Sigmoid colon (tissue), 7 donors: ENCODE data around the gene UMODL1. TPM values are rescaled to one million over a fixed set of nuclear protein-coding genes. Genes with fewer than 3 reads are reported as not detected.

Source experiments
- DNase-seq: peaks from one replicate; pipeline ENCODE4 v3.0.0-alpha.2; 2019
- H3K27ac ChIP-seq, 4 donors: fragments of 200-600 bp; sonication (generic); one replicate each; pipeline ENCODE4 v1.5.1; 2016 to 2019; ENCODE audit warnings: mild to moderate bottlenecking in 1 of 4
- H3K27me3 ChIP-seq, 3 donors: fragments of 200-600 bp; sonication (generic); one replicate each; pipeline ENCODE4 v1.5.1; 2019; ENCODE audit warnings: mild to moderate bottlenecking in 1 of 3
- H3K36me3 ChIP-seq, 4 donors: fragments of 200-600 bp; sonication (generic); one replicate each; pipeline ENCODE4 v1.5.1; 2016 to 2019
- H3K4me1 ChIP-seq, 4 donors: fragments of 200-600 bp; sonication (generic); one replicate each; pipeline ENCODE4 v1.5.1; 2017 to 2019
- H3K4me3 ChIP-seq, 4 donors: fragments of 200-600 bp; sonication (generic); one replicate each; pipeline ENCODE4 v1.5.1; 2017 to 2019; ENCODE audit warnings: mild to moderate bottlenecking in 2 of 4, moderate library complexity in 1 of 4
- H3K9me3 ChIP-seq, 4 donors: fragments of 200-600 bp in 3 of 4; sonication (generic) in 3 of 4; one replicate each; pipeline versions ENCODE4 v1.5.1 to v1.6.1; 2013 to 2019
- CTCF ChIP-seq, 4 experiments: fragments of 450-650 bp in 3 of 4; fragments of 200-600 bp in 1 of 4; IDR thresholded peaks; one replicate each; pipeline ENCODE4 v1.5.1; 2016 to 2019; ENCODE audit warnings: antibody characterized with exemption in 4 of 4, mild to moderate bottlenecking in 3 of 4, moderate library complexity in 2 of 4
- EP300 ChIP-seq, 4 donors: sonication (generic); formaldehyde crosslinking; IDR thresholded peaks; one replicate each; pipeline ENCODE4 v1.6.1; 2017; ENCODE audit warnings: antibody characterized with exemption in 4 of 4
- POLR2A ChIP-seq, 2 donors: fragments of 450-650 bp; IDR thresholded peaks; one replicate each; pipeline ENCODE4 v1.6.1; 2016; ENCODE audit warnings: antibody characterized with exemption in 2 of 2, mild to moderate bottlenecking in 2 of 2, moderate library complexity in 2 of 2
- POLR2AphosphoS5 ChIP-seq, 4 donors: sonication (generic); formaldehyde crosslinking; IDR thresholded peaks; one replicate each; pipeline ENCODE4 v1.6.1; 2017; ENCODE audit warnings: antibody characterized with exemption in 4 of 4
- WGBS, 2 donors: extraction: QIAGEN DNeasy Blood & Tissue Kit; methylation state at CpG; one replicate each; pipeline ENCODE4 v1.1.7; 2013; 5-methylcytosine and 5-hydroxymethylcytosine counted together
- intact Hi-C: fragments of 100-400 bp; cut with DNase I; formaldehyde crosslinking; loops from one replicate; pipeline ENCODE4 v1.15.1; 2023
- polyA plus RNA-seq, 3 donors: library from polyadenylated mRNA; stranded (reverse); fragments of 200-250 nt; gene quantifications; one replicate each; pipeline ENCODE4 v1.2.3, GENCODE V29; 2013
- total RNA-seq, 4 donors: library from RNA; depleted of rRNA; stranded (reverse); fragments of >200 nt; gene quantifications; one replicate each; pipeline ENCODE4 v1.1.0, GENCODE V29; 2016
- donor health status: healthy with polysubstance abuse.
- donor health status: Bipolar disorder and iron deficiency.
- donor health status: healthy.

UMODL1 gene
- total and polyA plus RNA-seq, 7 donors: 0.13 to 0.23 TPM; not detected in 5

GRCh38 chr21:42111811-42112210 lies 40.7 kb downstream of the UMODL1 start:
- Histone ChIP-seq H3K27ac (no peak overlapping the region), H3K4me1 (no peaks in the 10 kb centered on the region), H3K36me3 (no peaks in the 10 kb centered on the region), H3K9me3 (no peaks in the 10 kb centered on the region), H3K27me3 (peaks cover 0 to 9% (median 0%) of the 10 kb centered on the region in 3 donors), H3K4me3 (no peak overlapping the region)
- TF ChIP-seq POLR2AphosphoS5 (IDR thresholded peaks at IDR 0.05) (no peak), EP300 (IDR thresholded peaks at IDR 0.05) (no peak), POLR2A (IDR thresholded peaks at IDR 0.05) (no peak), CTCF (IDR thresholded peaks at IDR 0.05) (no peak)
- WGBS, 2 donors: 94% methylated on average over 10 of the region's 10 CpGs
- intact Hi-C loops: no loop called here
- DNase-seq: no peak

DNA sequence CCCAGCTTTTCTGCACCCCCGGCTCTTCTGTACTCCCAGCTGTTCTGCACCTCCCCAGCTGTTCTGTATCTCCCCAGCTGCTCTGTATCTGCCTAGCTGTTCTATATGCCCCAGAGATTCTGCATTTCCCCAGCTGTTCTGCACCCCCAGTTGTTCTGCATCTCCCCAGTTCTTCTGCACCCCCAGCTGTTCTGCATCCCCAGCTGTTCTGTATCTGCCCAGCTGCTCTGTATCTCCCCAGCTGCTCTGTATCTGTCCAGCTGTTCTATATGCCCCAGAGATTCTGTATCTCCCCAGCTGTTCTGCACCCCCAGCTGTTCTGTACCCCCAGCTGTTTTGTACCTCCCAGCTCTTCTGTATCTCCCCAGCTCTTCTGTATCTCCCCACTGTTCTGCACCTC lies 41.1 kb downstream of the UMODL1 start:
- no peak for DNase-seq
- no peak for TF ChIP-seq CTCF (IDR thresholded peaks at IDR 0.05)
- TF ChIP-seq POLR2AphosphoS5 (IDR thresholded peaks at IDR 0.05): peak in 2 of 4 donors; percentile 9 to 20
- no peak overlapping the region for H3K4me3 ChIP-seq
- intact Hi-C loops: no loop called here
- peaks cover 0 to 4% (median 3%) of the 10 kb centered on the region in 4 donors for H3K4me1 ChIP-seq
- H3K36me3 ChIP-seq: no peaks in the 10 kb centered on the region
- no peaks in the 10 kb centered on the region for H3K9me3 ChIP-seq
- peaks cover 0 to 9% (median 0%) of the 10 kb centered on the region in 3 donors for H3K27me3 ChIP-seq
- 77 to 89% methylated on average over 1 of the region's 1 CpG for WGBS, 2 donors
- H3K27ac ChIP-seq: no peak overlapping the region

DNA sequence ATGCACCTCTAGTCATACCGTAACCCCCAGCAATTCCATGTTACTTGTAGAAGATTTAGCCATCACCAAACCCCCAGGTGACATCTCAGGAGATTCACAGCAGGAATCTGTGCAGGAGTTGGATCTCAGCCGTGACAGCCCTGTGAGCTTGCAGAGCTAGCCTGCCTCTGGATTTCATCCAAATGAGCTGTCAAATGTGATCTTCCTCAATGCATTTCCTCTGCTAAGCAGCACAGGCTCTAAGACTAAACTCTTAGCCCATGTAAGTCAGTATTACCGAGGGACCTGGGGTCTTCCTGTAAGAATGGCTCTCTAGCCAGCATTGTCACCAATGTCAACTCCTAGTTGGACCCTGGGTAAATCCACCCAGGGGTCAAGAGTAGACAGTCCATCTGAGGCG lies 41.7 kb downstream of the UMODL1 start:
- Histone ChIP-seq H3K4me1 (peaks cover 0 to 8% (median 4%) of the 10 kb centered on the region in 4 donors), H3K9me3 (no peaks in the 10 kb centered on the region), H3K27me3 (peaks cover 0 to 9% (median 0%) of the 10 kb centered on the region in 3 donors), H3K27ac (no peak overlapping the region), H3K36me3 (no peaks in the 10 kb centered on the region), H3K4me3 (no peak overlapping the region)
- 61 to 78% methylated on average over 4 of the region's 4 CpGs for WGBS, 2 donors
- DNase-seq: no peak
- intact Hi-C loops: no loop called here
- TF ChIP-seq POLR2AphosphoS5 (IDR thresholded peaks at IDR 0.05) (no peak), CTCF (IDR thresholded peaks at IDR 0.05) (no peak), EP300 (IDR thresholded peaks at IDR 0.05) (no peak), POLR2A (IDR thresholded peaks at IDR 0.05) (no peak)

GRCh38 chr21:42113926-42114409 lies 42.9 kb downstream of the UMODL1 start:
- Histone ChIP-seq H3K4me1 (peaks cover 0 to 8% (median 4%) of the 10 kb centered on the region in 4 donors), H3K4me3 (no peak overlapping the region), H3K27me3 (peaks cover 0 to 15% (median 8%) of the 10 kb centered on the region in 3 donors), H3K27ac (no peak overlapping the region), H3K9me3 (no peaks in the 10 kb centered on the region), H3K36me3 (no peaks in the 10 kb centered on the region)
- DNase-seq: no peak
- intact Hi-C loops: no loop called here
- 82% methylated on average over 13 of the region's 13 CpGs for WGBS, 2 donors
- TF ChIP-seq POLR2AphosphoS5 (IDR thresholded peaks at IDR 0.05): no peak
- TF ChIP-seq CTCF (IDR thresholded peaks at IDR 0.05): no peak
- TF ChIP-seq EP300 (IDR thresholded peaks at IDR 0.05): no peak
- no peak for TF ChIP-seq POLR2A (IDR thresholded peaks at IDR 0.05)

DNA sequence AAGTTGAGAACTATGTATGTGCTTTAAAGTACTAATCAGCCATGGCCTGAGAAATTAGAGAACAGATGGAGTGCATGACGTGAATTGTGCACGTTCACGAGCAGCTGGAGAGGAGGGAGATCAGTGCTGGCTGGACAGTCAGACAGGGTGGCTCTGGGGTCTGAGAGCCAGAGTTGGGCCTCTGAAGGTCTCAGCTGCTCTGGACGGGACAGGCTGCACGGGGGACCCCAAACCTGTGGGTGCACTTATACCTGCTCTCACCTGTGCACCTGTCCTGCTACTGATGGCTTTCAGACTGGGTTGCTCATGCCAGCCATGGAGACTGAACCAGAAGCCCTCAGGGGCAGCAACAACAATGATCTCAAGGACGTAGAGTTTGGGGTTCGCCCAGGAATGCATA lies 43.5 kb downstream of the UMODL1 start:
- H3K36me3 ChIP-seq: no peaks in the 10 kb centered on the region
- no peak for DNase-seq
- no peak for TF ChIP-seq POLR2AphosphoS5 (IDR thresholded peaks at IDR 0.05)
- no peak for TF ChIP-seq CTCF (IDR thresholded peaks at IDR 0.05)
- no peak for TF ChIP-seq POLR2A (IDR thresholded peaks at IDR 0.05)
- TF ChIP-seq EP300 (IDR thresholded peaks at IDR 0.05): no peak
- 88 to 90% methylated on average over 7 of the region's 7 CpGs for WGBS, 2 donors
- intact Hi-C loops: loop anchor here (5.0 kb wide), 3 partner anchors 107 to 237 kb away; partner anchors contain the start of gene PRDM15
- no peak overlapping the region for H3K4me3 ChIP-seq
- H3K27me3 ChIP-seq: peaks cover 0 to 22% (median 10%) of the 10 kb centered on the region in 3 donors
- H3K27ac ChIP-seq: no peak overlapping the region
- H3K4me1 ChIP-seq: peaks cover 0 to 8% (median 4%) of the 10 kb centered on the region in 4 donors
- no peaks in the 10 kb centered on the region for H3K9me3 ChIP-seq
